ENCODE measurements around the gene KANSL1L. TPM values are rescaled to one million over a fixed set of nuclear protein-coding genes. Genes with fewer than 3 reads are reported as not detected.
A peak's percentile ranks its signal among the peaks of the same experiment; 100 is the strongest.

Gene KANSL1L
- total and polyA plus RNA-seq, 12 donors, result 4.0 to 27.3 (median 18.9) TPM

- H3K27ac ChIP-seq, result no peak overlapping the region
- H3K4me1 ChIP-seq, result peaks cover 4 to 35% (median 33%) of the 10 kb centered on the region in 9 donors
- intact Hi-C loops (cut with DNase I), result loop anchor here in 4 of 10 donors (5.0 to 10.0 kb wide), 2 partner anchors 172 to 174 kb away; partner anchors contain the start of gene KANSL1L (in 4 of the 4)
- ATAC-seq, result no peak
- no peaks in the 10 kb centered on the region for H3K27me3 ChIP-seq
- H3K36me3 ChIP-seq, result peaks cover 0 to 15% (median 0%) of the 10 kb centered on the region in 9 donors
- TF ChIP-seq CTCF (IDR thresholded peaks at IDR 0.05), result no peak
- peak in 1 of 2 donors; percentile 12 for DNase-seq
- H3K9me3 ChIP-seq, result no peaks in the 10 kb centered on the region
- H3K4me3 ChIP-seq, result no peak overlapping the region
- WGBS, 2 donors, result 97 to 98% methylated on average over 32 of the region's 32 CpGs
These were observed 170.5 kb downstream of the KANSL1L start for GRCh38 chr2:210000464-210001324.

GRCh38 chr2:209998596-209998995, 172.6 kb downstream of the KANSL1L start:
- intact Hi-C loops (cut with DNase I), result no loop called here
- peaks cover 4 to 14% (median 12%) of the 10 kb centered on the region in 9 donors for H3K4me1 ChIP-seq
- no peak for TF ChIP-seq CTCF (IDR thresholded peaks at IDR 0.05)
- no peaks in the 10 kb centered on the region for H3K27me3 ChIP-seq
- no peaks in the 10 kb centered on the region for H3K36me3 ChIP-seq
- no peak overlapping the region for H3K4me3 ChIP-seq
- no peaks in the 10 kb centered on the region for H3K9me3 ChIP-seq
- DNase-seq (no peak), ATAC-seq (no peak)
- 38 to 40% methylated on average over 1 of the region's 1 CpG for WGBS, 2 donors
- H3K27ac ChIP-seq, result no peak overlapping the region

GRCh38 chr2:209993968-209994367, 177.2 kb downstream of the KANSL1L start:
- Histone ChIP-seq H3K27ac (no peak overlapping the region), H3K9me3 (no peaks in the 10 kb centered on the region), H3K27me3 (peaks cover 0 to 6% (median 0%) of the 10 kb centered on the region in 7 donors), H3K4me3 (no peak overlapping the region), H3K36me3 (no peaks in the 10 kb centered on the region), H3K4me1 (no peaks in the 10 kb centered on the region)
- no peak for DNase-seq
- 94% methylated on average over 9 of the region's 9 CpGs for WGBS, 2 donors
- intact Hi-C loops (cut with DNase I), result loop anchor here in 1 of 10 donors (5.0 kb wide), 1 partner anchor 203 kb away; no protein-coding TSS in a partner anchor
- TF ChIP-seq CTCF (IDR thresholded peaks at IDR 0.05), result no peak
- no peak for ATAC-seq

GRCh38 chr2:209990838-209991237, 180.4 kb downstream of the KANSL1L start:
- ATAC-seq (no peak), DNase-seq (no peak)
- Histone ChIP-seq H3K4me3 (no peak overlapping the region), H3K36me3 (no peaks in the 10 kb centered on the region), H3K27ac (no peak overlapping the region), H3K27me3 (peaks cover 0 to 14% (median 0%) of the 10 kb centered on the region in 7 donors), H3K4me1 (peaks cover 0 to 10% (median 0%) of the 10 kb centered on the region in 9 donors), H3K9me3 (no peaks in the 10 kb centered on the region)
- 70 to 73% methylated on average over 2 of the region's 2 CpGs for WGBS, 2 donors
- intact Hi-C loops (cut with DNase I), result loop anchor here in 1 of 10 donors (5.0 kb wide), 1 partner anchor 206 kb away; no protein-coding TSS in a partner anchor
- no peak for TF ChIP-seq CTCF (IDR thresholded peaks at IDR 0.05)
